Middle frontal gyrus (tissue), 1 donor: Measurements from ENCODE around the gene EXOC5.

Source experiments
- DNase-seq: peaks from one replicate; pipeline ENCODE4 v3.0.0-alpha.2; 2015; ENCODE audit warnings: low spot score; ENCODE audit errors: extremely low spot score

Gene EXOC5

GRCh38 chr14:57268161-57269069 lies at the start of gene EXOC5, which contains the start of gene AP5M1:
Gene EXOC5, minus strand, starts transcription at chr14:57268905. Its CDS starts 257 bp downstream, at chr14:57268648.
Gene AP5M1, plus strand, starts transcription at chr14:57268971. Its CDS starts 344 bp downstream, at chr14:57269315.
- peak; percentile 92 for DNase-seq

DNA sequence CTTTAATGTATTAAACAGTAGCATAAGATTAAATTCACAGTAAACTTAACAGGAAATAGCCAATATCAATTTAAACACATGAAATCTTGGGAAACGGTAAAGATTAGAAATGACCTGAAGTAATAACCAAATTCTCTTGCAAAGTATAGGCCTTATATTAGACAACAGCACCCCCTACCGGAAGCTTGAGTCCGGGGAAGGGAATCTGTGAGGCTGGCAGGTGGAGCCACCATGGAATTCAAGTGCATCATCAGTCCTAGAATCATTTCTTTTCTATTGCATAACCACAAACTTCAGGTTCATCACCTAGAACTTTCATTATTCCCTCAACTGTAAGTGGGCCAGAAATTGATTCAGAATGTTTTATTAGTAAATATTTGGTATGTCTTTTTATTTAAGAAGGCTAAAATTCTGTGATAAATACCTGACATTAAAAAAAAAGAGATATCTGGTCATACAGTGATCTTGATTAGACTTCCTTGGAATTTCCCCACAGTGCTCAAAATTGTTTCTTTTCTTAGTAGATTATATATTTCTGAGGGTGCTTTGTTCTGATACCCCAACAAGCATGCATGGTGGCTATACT lies 48.6 kb upstream of the EXOC5 start:
- peak; percentile 10 for DNase-seq

DNA sequence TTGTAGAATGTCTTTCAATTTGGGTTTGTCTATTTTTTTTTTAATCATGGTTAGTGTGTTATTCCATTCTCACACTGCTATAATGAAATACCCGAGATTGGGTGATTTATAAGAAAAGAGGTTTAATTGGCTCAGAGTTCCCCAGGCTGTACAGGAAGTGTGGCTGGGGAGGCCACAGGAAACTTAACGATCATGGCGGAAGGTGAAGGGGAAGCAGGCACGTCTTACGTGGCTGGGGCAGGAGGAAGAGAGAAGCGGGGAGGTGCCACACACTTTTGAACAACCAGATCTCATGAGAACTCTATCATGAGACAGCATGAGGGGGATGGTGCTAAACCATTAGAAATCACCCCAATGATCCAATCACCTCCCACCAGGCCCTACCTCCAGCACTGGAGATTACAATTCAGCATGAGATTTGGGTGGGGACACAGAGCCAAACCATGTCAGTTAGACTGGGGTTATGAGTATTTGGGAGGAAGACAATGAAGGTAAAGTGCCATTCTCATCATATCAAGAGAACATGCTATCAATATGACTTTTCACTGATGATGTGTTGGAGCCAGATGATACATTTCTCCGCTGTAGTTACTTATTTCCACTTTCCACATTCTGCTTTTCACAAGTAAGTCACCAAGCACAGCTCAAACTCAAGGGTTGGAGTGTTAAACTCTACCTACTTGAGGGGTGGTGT lies 45.8 kb upstream of the EXOC5 start:
- no peak for DNase-seq

DNA sequence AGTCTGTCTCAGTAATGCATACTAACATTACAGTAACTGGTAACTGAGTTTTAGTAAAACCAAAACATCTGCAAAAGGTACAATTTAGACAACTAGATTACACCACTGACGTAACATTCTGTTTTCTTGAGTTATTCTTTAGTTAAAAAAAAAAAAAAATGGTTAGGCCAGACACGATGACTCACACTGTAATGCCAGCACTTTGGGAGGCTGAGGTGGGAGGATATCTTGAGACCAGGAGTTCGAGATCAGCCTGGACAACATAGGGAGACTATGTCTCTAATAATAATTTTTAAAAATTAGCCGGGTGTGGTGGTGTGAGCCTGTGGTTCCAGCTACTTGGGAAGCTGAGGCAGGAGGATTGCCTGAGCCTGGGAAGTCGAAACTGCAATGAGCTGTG lies 34.2 kb upstream of the EXOC5 start:
- DNase-seq, result no peak

- no peak for DNase-seq
Measured at GRCh38 chr14:57299511-57299910, 30.8 kb upstream of the EXOC5 start.

DNA sequence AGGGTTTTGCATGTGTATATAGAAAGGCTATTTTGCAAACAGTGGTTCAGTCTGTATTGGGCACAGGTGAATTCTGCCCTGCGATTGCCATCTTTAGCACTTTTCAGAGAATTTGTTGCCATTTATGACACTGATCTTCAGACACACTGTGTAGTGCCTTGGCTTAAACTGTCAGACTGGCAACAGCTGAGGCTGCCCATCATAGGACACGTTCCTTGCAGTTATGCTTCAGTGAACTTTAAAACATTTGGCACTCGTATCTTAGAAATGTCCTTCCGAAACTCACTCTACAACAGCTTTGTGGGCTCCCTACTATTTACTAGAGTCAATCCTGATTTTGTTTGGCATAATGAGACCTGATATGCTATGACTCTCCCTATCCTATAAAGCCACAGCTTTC lies 29.1 kb upstream of the EXOC5 start:
- DNase-seq, result no peak

DNA sequence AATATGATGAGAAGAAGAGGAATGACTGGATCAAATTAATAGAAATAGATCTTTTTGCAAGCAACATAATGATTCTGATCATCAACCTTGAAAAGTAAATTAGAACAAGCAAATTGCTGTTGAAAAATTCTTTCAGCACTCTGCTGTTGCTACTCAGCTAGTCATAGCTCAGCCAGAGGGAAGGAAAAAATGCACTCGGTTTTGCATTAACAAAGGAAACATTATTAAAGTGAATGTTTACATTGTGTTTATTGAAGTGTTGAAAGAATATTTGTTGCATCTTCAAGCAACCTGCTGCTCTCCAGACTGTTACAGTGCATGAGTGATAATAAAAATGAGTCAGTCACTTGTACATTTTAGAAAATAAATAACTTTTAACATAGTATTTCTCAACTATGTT lies 26.5 kb upstream of the EXOC5 start:
- DNase-seq, result no peak

GRCh38 chr14:57293866-57294837 lies 25.4 kb upstream of the EXOC5 start:
- DNase-seq, result no peak

DNA sequence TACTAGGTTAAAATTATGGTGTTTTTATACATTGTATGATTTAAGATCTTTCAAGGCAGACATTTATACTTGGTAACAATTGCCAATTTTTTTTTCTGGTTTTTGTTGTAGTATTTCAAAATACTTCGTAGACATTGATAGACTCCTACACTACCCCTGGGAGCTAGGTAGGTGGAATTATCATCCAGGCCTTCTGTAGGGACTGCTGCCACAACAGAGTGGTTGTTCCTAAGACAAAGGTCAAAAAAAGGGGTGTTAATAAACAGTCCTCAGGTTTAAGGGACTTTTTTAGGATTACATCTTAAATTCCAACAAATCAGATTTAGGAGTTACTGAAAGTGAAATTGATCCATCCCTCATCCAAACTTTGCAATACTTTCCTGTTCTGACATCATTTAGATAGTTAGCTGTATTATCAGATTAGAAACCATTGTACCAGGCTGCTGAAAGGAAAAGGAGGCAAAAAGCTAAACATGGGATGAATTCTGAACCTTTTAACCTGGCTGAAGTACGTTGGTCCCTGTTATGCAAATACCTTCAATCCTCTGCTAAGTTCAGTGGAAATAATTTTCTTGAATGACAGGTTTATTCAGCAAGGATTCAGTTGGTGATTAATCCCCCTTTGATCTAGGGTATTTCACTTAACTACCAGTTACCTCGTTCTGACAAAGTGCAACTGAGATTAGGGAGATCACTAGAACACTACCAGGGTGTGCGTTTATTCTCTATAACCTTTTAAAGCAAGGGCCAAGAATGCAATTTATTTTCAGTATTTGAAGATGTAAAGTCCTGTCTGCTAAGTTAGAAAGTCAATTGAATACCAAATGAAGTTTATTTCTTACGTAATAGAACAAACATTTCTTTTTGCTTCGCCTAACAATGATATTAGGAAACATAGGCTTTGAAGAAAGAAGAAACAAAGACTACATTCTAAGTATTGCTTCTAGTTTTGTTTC lies 23.3 kb upstream of the EXOC5 start:
- DNase-seq, result no peak

DNA sequence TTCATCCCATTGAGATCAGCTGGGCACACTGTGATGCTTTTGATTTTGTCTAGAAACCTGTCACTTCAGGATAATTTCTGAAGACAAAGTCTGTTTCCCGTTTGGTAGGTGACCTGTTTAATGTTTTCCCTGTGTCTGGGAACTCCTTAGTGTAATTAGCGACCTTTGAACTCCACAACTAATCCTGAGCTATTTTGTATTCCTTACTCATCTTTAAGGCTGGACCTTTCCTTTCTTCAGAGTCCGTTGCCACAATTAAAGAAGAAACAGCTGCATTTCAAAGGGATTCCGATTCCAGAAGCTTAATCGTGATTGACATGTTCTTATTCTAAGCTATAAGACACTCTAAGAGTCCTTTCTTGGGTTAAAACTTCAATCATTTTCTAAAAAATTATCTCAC lies 22.0 kb upstream of the EXOC5 start:
- DNase-seq, result no peak

DNA sequence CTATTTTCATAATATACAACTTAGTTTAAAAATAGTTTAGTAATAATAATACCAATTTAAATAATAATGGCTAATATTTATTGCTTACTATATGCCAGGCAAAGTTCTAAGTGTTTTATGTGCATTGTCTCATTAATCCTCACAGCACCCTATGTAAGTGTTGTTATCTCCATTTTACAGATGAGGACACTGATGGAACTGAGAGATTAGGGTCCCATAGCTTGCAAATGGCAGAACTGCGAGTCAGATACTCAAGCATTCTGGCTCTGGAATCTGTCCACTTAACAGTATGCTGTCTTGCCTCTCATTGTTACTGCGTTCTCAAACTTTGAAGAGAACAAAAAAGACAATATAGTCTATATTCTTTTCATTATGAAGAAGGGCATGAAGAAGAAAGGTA lies 19.0 kb upstream of the EXOC5 start:
- no peak for DNase-seq

- DNase-seq, result no peak
Measured at GRCh38 chr14:57277062-57277461, 8.4 kb upstream of the EXOC5 start.

DNA sequence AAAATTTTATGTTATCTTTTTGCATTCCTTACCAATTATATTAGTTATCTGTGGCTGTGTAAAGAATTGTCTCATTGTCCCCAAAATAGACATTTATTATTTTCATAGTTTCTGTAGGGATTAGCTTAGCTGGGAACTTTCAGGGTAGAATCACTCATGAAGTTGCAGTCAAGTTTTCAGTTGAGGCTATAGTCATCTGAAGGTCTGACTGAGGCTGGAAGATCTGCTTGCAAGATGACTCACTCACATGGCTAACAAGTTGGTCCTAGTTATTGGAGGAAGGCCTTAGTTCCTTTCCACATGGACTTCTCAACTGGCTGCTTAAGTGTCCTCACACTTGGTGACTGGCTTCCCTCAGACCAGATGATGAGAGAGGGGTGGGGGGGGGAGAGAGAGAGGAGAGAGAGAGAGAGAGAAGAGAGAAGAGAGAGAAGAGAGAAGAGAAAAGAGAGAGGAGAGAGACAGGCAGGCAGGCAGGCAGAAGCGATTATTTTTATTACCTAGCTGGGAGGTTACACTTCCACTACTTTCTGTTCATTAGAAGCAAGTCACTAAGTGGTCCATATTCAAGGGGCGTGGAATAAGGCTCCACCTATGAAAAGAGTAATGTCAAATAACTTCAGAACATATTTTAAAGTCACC lies 6.4 kb upstream of the EXOC5 start:
- no peak for DNase-seq

DNA sequence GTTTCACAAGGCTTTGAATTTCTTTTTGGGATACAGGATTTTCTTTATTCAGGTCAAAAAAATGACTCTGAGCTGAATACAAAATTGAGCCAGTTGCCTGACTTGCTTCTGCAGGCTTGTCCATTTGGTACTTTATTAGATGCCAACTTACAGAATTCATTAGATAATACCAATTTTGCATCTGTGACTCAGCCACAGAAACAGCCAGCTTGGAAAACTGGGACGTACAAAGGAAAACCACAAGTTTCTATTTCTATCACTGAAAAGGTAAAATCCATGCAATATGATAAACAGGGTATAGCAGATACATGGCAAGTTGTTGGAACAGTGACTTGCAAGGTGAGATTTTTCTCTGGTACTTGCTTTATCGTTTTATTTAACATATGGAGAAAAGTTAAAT lies 5.8 kb upstream of the EXOC5 start:
- no peak for DNase-seq

DNA sequence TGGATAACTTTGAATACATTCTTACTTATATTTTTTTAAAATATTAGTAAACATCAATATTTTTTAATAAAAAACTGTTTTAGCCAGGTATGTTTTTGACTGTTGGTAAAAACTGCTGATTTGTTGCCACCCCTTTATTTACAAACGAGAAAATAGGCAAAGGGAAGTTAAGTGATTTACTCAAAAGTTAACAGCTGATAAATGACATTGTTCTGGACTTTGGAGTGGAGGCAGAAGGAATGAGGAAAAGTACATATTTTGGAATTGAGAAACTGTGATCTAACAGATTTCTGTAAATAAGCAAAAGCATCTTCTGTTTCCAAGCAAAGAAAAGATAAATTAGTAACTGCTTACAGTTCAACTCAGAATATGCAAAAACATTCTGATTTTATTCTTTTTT lies 4.5 kb upstream of the EXOC5 start:
- no peak for DNase-seq

- no peak for DNase-seq
Measured at GRCh38 chr14:57266065-57266464, 2.6 kb downstream of the EXOC5 start.

GRCh38 chr14:57262117-57262516 lies 6.6 kb downstream of the EXOC5 start:
- DNase-seq, result no peak

DNA sequence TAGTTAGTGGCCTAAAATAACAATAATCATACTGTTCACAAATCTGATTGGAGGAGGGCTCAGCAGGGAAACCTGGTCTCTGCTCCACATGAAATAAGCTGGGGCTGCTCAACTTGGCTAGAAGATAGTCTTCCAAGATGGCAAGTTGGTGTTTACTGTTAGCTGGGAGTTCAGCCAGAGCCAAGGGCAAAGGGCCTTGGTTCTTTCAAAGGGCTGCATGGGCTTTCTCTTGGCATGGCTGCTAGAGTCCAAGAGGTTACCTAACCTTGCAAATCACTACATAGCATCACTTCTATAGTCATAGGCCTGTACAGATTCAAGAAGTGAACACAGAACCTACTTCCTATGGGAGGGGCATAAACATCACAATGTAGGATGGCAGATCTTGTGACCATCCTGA lies 7.1 kb downstream of the EXOC5 start:
- DNase-seq, result no peak

DNA sequence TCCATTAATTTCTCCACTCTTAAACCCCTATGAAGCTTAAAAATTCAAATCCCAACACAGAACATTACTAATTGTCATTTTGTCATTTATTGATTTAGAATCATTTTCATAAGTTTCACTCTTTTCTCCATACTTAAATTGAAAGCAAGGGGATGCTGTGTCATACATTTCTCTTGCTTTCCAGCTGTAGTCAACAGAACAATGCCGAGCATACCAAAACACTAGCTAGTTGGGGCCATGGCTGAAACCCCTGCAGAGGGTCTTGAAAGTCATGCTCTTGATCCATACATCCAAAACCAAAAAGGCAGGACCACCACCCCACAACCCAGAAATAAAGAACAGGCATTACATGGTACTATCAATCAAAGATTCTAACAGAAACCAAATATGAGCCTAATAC lies 9.0 kb downstream of the EXOC5 start:
- no peak for DNase-seq
